GM18873 (cell line): ENCODE results near the gene KIAA1191.

Source experiments
- ATAC-seq: cut with Tn5 transposase; IDR thresholded peaks from one replicate; pipeline ENCODE4 v1.9.1; 2021; ENCODE audit warnings: mild to moderate bottlenecking, moderate library complexity, moderate number of reproducible peaks; ENCODE audit not compliant: unreplicated experiment, low FRiP score

The KIAA1191 gene

GRCh38 chr5:176366232-176366894 lies 4.8 kb upstream of the KIAA1191 start:
- no peak for ATAC-seq

- ATAC-seq = no peak
These were observed 4.0 kb upstream of the KIAA1191 start, which contains the start of gene ARL10 for GRCh38 chr5:176365351-176366231. Gene ARL10 (plus strand): TSS chr5:176365487. CDS start chr5:176365564, 77 bp downstream.

- no peak for ATAC-seq
These were observed 3.3 kb upstream of the KIAA1191 start for GRCh38 chr5:176364765-176365350.

GRCh38 chr5:176362233-176362490 lies 598 bp upstream of the KIAA1191 start:
- no peak for ATAC-seq

GRCh38 chr5:176360894-176361436 lies 599 bp downstream of the KIAA1191 start:
- no peak for ATAC-seq

GRCh38 chr5:176359658-176360057 lies 1.9 kb downstream of the KIAA1191 start:
- ATAC-seq = no peak

- ATAC-seq = no peak
These were observed 5.4 kb downstream of the KIAA1191 start for GRCh38 chr5:176356179-176356566.

- no peak for ATAC-seq
These were observed 6.0 kb downstream of the KIAA1191 start for GRCh38 chr5:176355400-176356178.

GRCh38 chr5:176353533-176353932 lies 8.0 kb downstream of the KIAA1191 start:
- ATAC-seq = no peak

GRCh38 chr5:176352116-176352878 lies 9.3 kb downstream of the KIAA1191 start:
- ATAC-seq = no peak

- no peak for ATAC-seq
These were observed 11.1 kb downstream of the KIAA1191 start for GRCh38 chr5:176350416-176350815.

GRCh38 chr5:176342766-176343458 lies 18.7 kb downstream of the KIAA1191 start:
- no peak for ATAC-seq

GRCh38 chr5:176342158-176342483 lies 19.4 kb downstream of the KIAA1191 start:
- ATAC-seq = no peak

- no peak for ATAC-seq
These were observed 20.0 kb downstream of the KIAA1191 start for GRCh38 chr5:176341325-176342157.

GRCh38 chr5:176339304-176339703 lies 22.3 kb downstream of the KIAA1191 start:
- no peak for ATAC-seq

GRCh38 chr5:176337913-176338312 lies 23.7 kb downstream of the KIAA1191 start:
- ATAC-seq = no peak

GRCh38 chr5:176334031-176334770 lies 27.4 kb downstream of the KIAA1191 start:
- ATAC-seq = no peak

GRCh38 chr5:176320577-176320976 lies 41.0 kb downstream of the KIAA1191 start:
- ATAC-seq = no peak
